H1 (cell line): ENCODE measurements around the gene GDAP1L1. TPM values are rescaled to one million over a fixed set of nuclear protein-coding genes. Genes with fewer than 3 reads are reported as not detected.

Experiments used
- CTCF ChIA-PET: fragments of 300-600 bp; sonication (Branson Sonifier 250); formaldehyde crosslinking; loops from one replicate; lab custom pipeline; 2021; ENCODE audit not compliant: partially characterized antibody; lab: Charles Lee
- POLR2A ChIA-PET: fragments of 300-600 bp; sonication (Branson Sonifier 250); formaldehyde crosslinking; loops from one replicate; lab custom pipeline; 2021; ENCODE audit warnings: inconsistent platforms; ENCODE audit not compliant: partially characterized antibody; lab: Charles Lee
- DNase-seq, 2 experiments: peaks; one replicate each; pipeline versions ENCODE4 v3.0.0 to v3.0.0-alpha.2; 2010 to 2022; ENCODE audit warnings: low spot score in 2 of 2, low read depth in 1 of 2, mixed read lengths in 1 of 2
- FAIRE-seq: peaks from 2 replicates; lab custom pipeline; 2011; peaks lifted over from hg19 to GRCh38; lab: Jason Lieb, UNC
- H2AFZ ChIP-seq: 2 replicates; pipeline ENCODE4 v1.8.1; 2012; ENCODE audit warnings: low read length, inconsistent platforms
- H2AK5ac ChIP-seq: 2 replicates; pipeline ENCODE4 v1.6.1; 2013; ENCODE audit warnings: low read depth, low read length
- H2BK120ac ChIP-seq: replicated peaks from 2 replicates; pipeline ENCODE3; 2013; ENCODE audit warnings: low read depth, low read length, inconsistent platforms
- H2BK12ac ChIP-seq: 2 replicates; pipeline ENCODE4 v1.6.1; 2013; ENCODE audit warnings: low read depth, low read length
- H2BK15ac ChIP-seq: 2 replicates; pipeline ENCODE4 v1.6.1; 2013; ENCODE audit warnings: low read length
- H2BK20ac ChIP-seq: 2 replicates; pipeline ENCODE4 v1.6.1; 2013; ENCODE audit warnings: low read length
- H2BK5ac ChIP-seq: 2 replicates; pipeline ENCODE4 v1.6.1; 2013; ENCODE audit warnings: low read depth, low read length
- H3K14ac ChIP-seq: 2 replicates; pipeline ENCODE4 v1.6.1; 2013; ENCODE audit warnings: inconsistent platforms; ENCODE audit not compliant: insufficient read length
- H3K18ac ChIP-seq: 2 replicates; pipeline ENCODE4 v1.6.1; 2013; ENCODE audit warnings: low read length; ENCODE audit errors: extremely low read depth
- H3K23ac ChIP-seq: 2 replicates; pipeline ENCODE4 v1.6.1; 2013; ENCODE audit warnings: inconsistent platforms; ENCODE audit not compliant: insufficient read length
- H3K23me2 ChIP-seq: 2 replicates; pipeline ENCODE4 v1.6.1; 2013; ENCODE audit warnings: low read depth, low read length
- H3K27ac ChIP-seq: 2 replicates; pipeline ENCODE4 v1.6.1; 2011; ENCODE audit warnings: low read depth, low read length, inconsistent platforms
- H3K27me3 ChIP-seq, 4 experiments: replicated peaks in 1 of 4; 1 replicate in 1 of 4; 2 replicates in 3 of 4; pipeline versions ENCODE4 v1.6.1 to v1.8.1; 2011 to 2013; ENCODE audit warnings: low read length in 3 of 4, mild to moderate bottlenecking in 3 of 4, inconsistent platforms in 2 of 4, mixed read lengths in 2 of 4, moderate library complexity in 1 of 4; ENCODE audit not compliant: control insufficient read depth in 3 of 4, insufficient read depth in 3 of 4; ENCODE audit errors: extremely low read depth in 1 of 4
- H3K36me3 ChIP-seq, 4 experiments: 2 replicates each; pipeline versions ENCODE4 v1.6.1 to v1.8.1; 2011 to 2013; ENCODE audit warnings: mild to moderate bottlenecking in 4 of 4, low read length in 3 of 4, moderate library complexity in 2 of 4, control low read depth in 1 of 4, inconsistent platforms in 1 of 4; ENCODE audit not compliant: insufficient read depth in 4 of 4, control insufficient read depth in 2 of 4
- H3K4ac ChIP-seq: replicated peaks from 2 replicates; pipeline ENCODE3; 2013; ENCODE audit warnings: low read length, low read depth, mixed read lengths, inconsistent platforms; ENCODE audit not compliant: insufficient read length
- H3K4me1 ChIP-seq, 4 experiments: replicated peaks in 1 of 4; 1 replicate in 1 of 4; 2 replicates in 3 of 4; pipeline versions ENCODE4 v1.6.1 to v1.8.1; 2011 to 2013; ENCODE audit warnings: low read length in 3 of 4, inconsistent platforms in 2 of 4, mixed read lengths in 1 of 4; ENCODE audit not compliant: insufficient read depth in 4 of 4, control insufficient read depth in 3 of 4
- H3K4me2 ChIP-seq, 2 experiments: 2 replicates each; pipeline versions ENCODE4 v1.6.1 to v1.8.1; 2011 to 2013; ENCODE audit warnings: low read depth in 2 of 2, low read length in 2 of 2, control low read depth in 1 of 2, inconsistent platforms in 1 of 2, mild to moderate bottlenecking in 1 of 2; ENCODE audit not compliant: insufficient read depth in 1 of 2
- H3K4me3 ChIP-seq, 4 experiments: fragments of 200-600, 300-600 bp in 1 of 4; sonication (generic), shearing (Covaris generic), sonication (Bioruptor Twin) in 1 of 4; 2 replicates each; pipeline versions ENCODE4 v1.5.1 to v1.8.1; 2011 to 2016; ENCODE audit warnings: low read length in 4 of 4, low read depth in 3 of 4, control low read depth in 2 of 4, inconsistent platforms in 2 of 4, mild to moderate bottlenecking in 2 of 4, mixed read lengths in 1 of 4, moderate library complexity in 1 of 4; ENCODE audit not compliant: insufficient read depth in 2 of 4; ENCODE audit errors: extremely low read depth in 1 of 4
- H3K56ac ChIP-seq: replicated peaks from 2 replicates; pipeline ENCODE3; 2013; ENCODE audit warnings: low read depth, mild to moderate bottlenecking, mixed read lengths, low read length, inconsistent platforms; ENCODE audit not compliant: insufficient read length
- H3K79me1 ChIP-seq: 2 replicates; pipeline ENCODE4 v1.6.1; 2013; ENCODE audit warnings: low read depth, low read length, control low read depth
- H3K79me2 ChIP-seq, 2 experiments: 2 replicates each; pipeline versions ENCODE4 v1.6.1 to v1.8.1; 2012 to 2013; ENCODE audit warnings: low read length in 2 of 2, mild to moderate bottlenecking in 2 of 2, inconsistent platforms in 1 of 2; ENCODE audit not compliant: insufficient read depth in 2 of 2, control insufficient read depth in 1 of 2
- H3K9ac ChIP-seq, 4 experiments: replicated peaks in 1 of 4; 1 replicate in 1 of 4; 2 replicates in 3 of 4; pipeline versions ENCODE4 v1.6.1 to v1.8.1; 2011 to 2013; ENCODE audit warnings: low read depth in 3 of 4, low read length in 3 of 4, control low read depth in 2 of 4, mild to moderate bottlenecking in 2 of 4, moderate library complexity in 2 of 4, inconsistent platforms in 1 of 4; ENCODE audit errors: extremely low read depth in 1 of 4
- H3K9me3 ChIP-seq, 2 experiments: 2 replicates each; pipeline versions ENCODE4 v1.6.1 to v1.8.1; 2012 to 2013; ENCODE audit warnings: mild to moderate bottlenecking in 2 of 2, moderate library complexity in 2 of 2, control low read depth in 1 of 2, inconsistent platforms in 1 of 2, low read depth in 1 of 2, low read length in 1 of 2, mixed read lengths in 1 of 2; ENCODE audit not compliant: insufficient read depth in 2 of 2
- H4K20me1 ChIP-seq, 2 experiments: replicated peaks in 1 of 2; 2 replicates each; pipeline versions ENCODE3 to v1.8.1; 2011 to 2013; ENCODE audit warnings: inconsistent platforms in 2 of 2, low read length in 2 of 2, mild to moderate bottlenecking in 1 of 2; ENCODE audit not compliant: insufficient read depth in 2 of 2, control insufficient read depth in 1 of 2
- H4K5ac ChIP-seq: 2 replicates; pipeline ENCODE4 v1.6.1; 2013; ENCODE audit warnings: low read length, low read depth, mixed read lengths, inconsistent platforms; ENCODE audit not compliant: insufficient read length
- H4K8ac ChIP-seq: 2 replicates; pipeline ENCODE4 v1.8.0; 2013; ENCODE audit warnings: mild to moderate bottlenecking, moderate library complexity, low read length, inconsistent platforms; ENCODE audit not compliant: insufficient read depth; ENCODE audit errors: extremely low read depth
- H4K91ac ChIP-seq: replicated peaks from 2 replicates; pipeline ENCODE3; 2013; ENCODE audit warnings: low read length, mixed read lengths, inconsistent platforms; ENCODE audit not compliant: insufficient read length
- ATF2 ChIP-seq: IDR thresholded peaks from 2 replicates; pipeline ENCODE4 v1.6.1; 2012; ENCODE audit warnings: low read length, inconsistent platforms
- CEBPB ChIP-seq: IDR thresholded peaks from 2 replicates; pipeline ENCODE4 v1.6.1; 2012; ENCODE audit warnings: low read depth, low read length
- CHD1 ChIP-seq: IDR thresholded peaks from 2 replicates; pipeline ENCODE4 v1.6.1; 2012; ENCODE audit warnings: low read depth, low read length, improper control_type of control experiment
- EP300 ChIP-seq, 2 experiments: IDR thresholded peaks; 1 replicate in 1 of 2; 2 replicates in 1 of 2; pipeline ENCODE4 v1.6.1; 2011 to 2012; ENCODE audit warnings: low read depth in 2 of 2, low read length in 2 of 2, mild to moderate bottlenecking in 2 of 2, borderline replicate concordance in 1 of 2, inconsistent platforms in 1 of 2, moderate library complexity in 1 of 2
- GABPA ChIP-seq: IDR thresholded peaks from 2 replicates; pipeline ENCODE4 v1.6.1; 2011; ENCODE audit warnings: mild to moderate bottlenecking, low read length, moderate library complexity, borderline replicate concordance; ENCODE audit not compliant: insufficient read depth
- HDAC6 ChIP-seq: IDR thresholded peaks from one replicate; pipeline ENCODE4 v1.7.1; 2012; ENCODE audit warnings: low read depth, mild to moderate bottlenecking, inconsistent platforms, low read length, moderate library complexity
- JUN ChIP-seq: IDR thresholded peaks from 2 replicates; pipeline ENCODE4 v1.6.1; 2011; ENCODE audit warnings: low read depth, mild to moderate bottlenecking, improper control_type of control experiment, low read length
- MAFK ChIP-seq: IDR thresholded peaks from 2 replicates; pipeline ENCODE4 v1.6.1; 2012; ENCODE audit warnings: low read depth, mild to moderate bottlenecking, improper control_type of control experiment, low read length
- SP4 ChIP-seq: IDR thresholded peaks from 2 replicates; pipeline ENCODE4 v1.6.1; 2012; ENCODE audit warnings: low read length, inconsistent platforms
- WGBS, 2 experiments: shearing (Covaris generic) in 1 of 2; methylation state at CpG; one replicate each; pipeline versions ENCODE4 v1.1.6 to v1.1.7; 2013 to 2015; ENCODE audit warnings: low lambda C conversion rate in 2 of 2, mixed read lengths in 2 of 2, inconsistent platforms in 1 of 2, low coverage in 1 of 2, missing lambda C conversion rate in 1 of 2; ENCODE audit not compliant: insufficient replicate concordance in 2 of 2, insufficient coverage in 1 of 2, insufficient read length in 1 of 2; ENCODE audit errors: extremely low coverage in 1 of 2, missing lambda C conversion rate in 1 of 2; 5-methylcytosine and 5-hydroxymethylcytosine counted together
- polyA plus RNA-seq, 7 experiments: library from polyadenylated mRNA; depleted of rRNA in 3 of 7; stranded (reverse) in 5 of 7; unstranded in 2 of 7; fragments of >200 nt in 5 of 7; fragments of 200-250 nt in 2 of 7; gene quantifications; 1 replicate in 5 of 7; 2 replicates in 1 of 7; 4 replicates in 1 of 7; pipeline versions ENCODE4 v1.2.1 to v1.2.3, GENCODE V29; 2011 to 2013; ENCODE audit warnings: missing spikeins in 2 of 7, mixed read lengths in 2 of 7
- total RNA-seq: library from RNA; stranded (reverse); fragmentation: NEBNext Ultra II Directional; extraction: Animal tissue kit (Norgen Biotek cat#: 25700); gene quantifications from 2 replicates; pipeline ENCODE4 v1.2.1, GENCODE V29; 2021
- TF ChIP-seq, protein P1 (sequence below), 3 experiments: IDR thresholded peaks; 1 replicate in 2 of 3; 2 replicates in 1 of 3; pipeline versions ENCODE4 v1.5.1 to v1.6.1; 2011; ENCODE audit warnings: low read length in 3 of 3, mild to moderate bottlenecking in 3 of 3, inconsistent platforms in 2 of 3, low read depth in 1 of 3, moderate library complexity in 1 of 3; ENCODE audit not compliant: insufficient read depth in 1 of 3; ENCODE audit errors: control extremely low read depth in 1 of 3

GDAP1L1 gene
- total and polyA plus RNA-seq, 2 of the 8 experiments (the other 6 are each of a cell fraction or from before 2014, with no cell fraction given) = 8.5 to 63.1 TPM

DNA sequence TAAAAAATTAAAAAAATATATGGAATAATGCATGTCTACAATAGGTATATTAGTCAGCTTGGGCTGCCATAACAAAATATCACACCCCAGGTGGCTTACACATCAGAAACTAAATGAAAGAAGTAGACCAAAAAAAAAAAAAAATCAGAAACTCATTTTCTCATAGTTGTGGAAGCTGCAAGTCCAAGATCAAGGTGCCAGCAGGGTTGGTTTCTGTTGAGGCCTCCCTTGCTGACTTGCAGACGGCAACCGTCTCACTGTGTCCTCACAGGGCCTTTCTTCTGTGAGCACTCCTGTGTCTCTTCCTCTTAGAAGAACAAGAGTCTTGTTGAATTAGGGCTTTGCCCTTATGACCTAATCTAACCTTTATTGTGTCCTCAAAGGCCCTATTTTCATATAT lies 11.4 kb upstream of the GDAP1L1 start:
- H3K56ac ChIP-seq = no peak overlapping the region
- H3K27me3 ChIP-seq = no peaks in the 10 kb centered on the region
- no peak overlapping the region for H2BK15ac ChIP-seq
- H3K79me1 ChIP-seq = no peaks in the 10 kb centered on the region
- H4K91ac ChIP-seq = no peak overlapping the region
- no peak overlapping the region for H4K8ac ChIP-seq
- H3K4me2 ChIP-seq = no peak overlapping the region
- H2BK120ac ChIP-seq = no peak overlapping the region
- H4K20me1 ChIP-seq = no peaks in the 10 kb centered on the region
- peaks cover 0 to 6% (median 0%) of the 10 kb centered on the region in 4 experiments; a peak in 3 of 7 replicates for H3K4me1 ChIP-seq
- no peak for DNase-seq
- H4K5ac ChIP-seq = no peak overlapping the region
- H3K4ac ChIP-seq = no peak overlapping the region
- no peak overlapping the region for H3K4me3 ChIP-seq
- ChIA-PET POLR2A (interaction anchor here (2.1 kb wide), 1 partner anchor 75 kb away, joined by 4 read pairs; the partner anchor contains the start of gene FITM2), CTCF (interaction anchor here (0.6 to 3.3 kb wide), 4 partner anchors 10 to 419 kb away, joined by 4 to 26 read pairs (median 8); partner anchors contain the start of gene GDAP1L1)
- H2BK5ac ChIP-seq = no peak overlapping the region
- H2AK5ac ChIP-seq = no peak overlapping the region
- no peak overlapping the region for H3K27ac ChIP-seq
- H3K14ac ChIP-seq = no peak overlapping the region
- no peaks in the 10 kb centered on the region for H3K36me3 ChIP-seq
- no peak overlapping the region for H2AFZ ChIP-seq
- no peaks in the 10 kb centered on the region for H3K23me2 ChIP-seq
- no peak overlapping the region for H3K9ac ChIP-seq
- WGBS, 2 experiments = 91% methylated on average over 2 of the region's 2 CpGs; no CpG with 5 or more reads in 1 of the 2 experiments
- H2BK20ac ChIP-seq = no peak overlapping the region
- H2BK12ac ChIP-seq = no peak overlapping the region
- H3K23ac ChIP-seq = no peak overlapping the region
- H3K9me3 ChIP-seq = peaks cover 0 to 3% of the 10 kb centered on the region in 2 experiments; a peak in 1 of 4 replicates
- no peak overlapping the region for H3K18ac ChIP-seq
- FAIRE-seq = no peak
- no peaks in the 10 kb centered on the region for H3K79me2 ChIP-seq
- no peak for TF ChIP-seq JUN
- no peak for TF ChIP-seq GABPA
- TF ChIP-seq SP4 = no peak
- TF ChIP-seq HDAC6 = no peak
- TF ChIP-seq, protein P1, sequence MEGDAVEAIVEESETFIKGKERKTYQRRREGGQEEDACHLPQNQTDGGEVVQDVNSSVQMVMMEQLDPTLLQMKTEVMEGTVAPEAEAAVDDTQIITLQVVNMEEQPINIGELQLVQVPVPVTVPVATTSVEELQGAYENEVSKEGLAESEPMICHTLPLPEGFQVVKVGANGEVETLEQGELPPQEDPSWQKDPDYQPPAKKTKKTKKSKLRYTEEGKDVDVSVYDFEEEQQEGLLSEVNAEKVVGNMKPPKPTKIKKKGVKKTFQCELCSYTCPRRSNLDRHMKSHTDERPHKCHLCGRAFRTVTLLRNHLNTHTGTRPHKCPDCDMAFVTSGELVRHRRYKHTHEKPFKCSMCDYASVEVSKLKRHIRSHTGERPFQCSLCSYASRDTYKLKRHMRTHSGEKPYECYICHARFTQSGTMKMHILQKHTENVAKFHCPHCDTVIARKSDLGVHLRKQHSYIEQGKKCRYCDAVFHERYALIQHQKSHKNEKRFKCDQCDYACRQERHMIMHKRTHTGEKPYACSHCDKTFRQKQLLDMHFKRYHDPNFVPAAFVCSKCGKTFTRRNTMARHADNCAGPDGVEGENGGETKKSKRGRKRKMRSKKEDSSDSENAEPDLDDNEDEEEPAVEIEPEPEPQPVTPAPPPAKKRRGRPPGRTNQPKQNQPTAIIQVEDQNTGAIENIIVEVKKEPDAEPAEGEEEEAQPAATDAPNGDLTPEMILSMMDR (IDR thresholded peaks at IDR 0.05; ENCODE audit: control extremely low read depth in 1 of 3, insufficient read depth in 1 of 3, low read depth in 1 of 3, low read length in 3 of 3) = no peak
- TF ChIP-seq MAFK = no peak
- TF ChIP-seq CEBPB = no peak
- no peak for TF ChIP-seq ATF2
- TF ChIP-seq CHD1 = no peak
- TF ChIP-seq EP300 (IDR thresholded peaks at IDR 0.05; ENCODE audit: borderline replicate concordance in 1 of 2, low read depth in 2 of 2, low read length in 2 of 2) = no peak
